T-helper 2 cell treated with Interferon-gamma antibody and Interleukin-4, amounts not matched to agents 100 ng/mL and 5 ng/mL, for 36 hours (primary cell): Measurements from ENCODE around the gene CDK10. TPM values are rescaled to one million over a fixed set of nuclear protein-coding genes. Genes with fewer than 3 reads are reported as not detected.
"Not testable (repeated sequence)": the region's sequence is repeated elsewhere in the genome, so short reads cannot be mapped to it uniquely, and the experiment has no call there.

Experiments
- intact Hi-C: fragments of 100-400 bp; cut with micrococcal nuclease; formaldehyde crosslinking; loops from one replicate; pipeline ENCODE4 v1.15.1; 2023
- total RNA-seq: library from RNA; stranded (reverse); gene quantifications from 2 replicates; pipeline ENCODE4 v1.2.3, GENCODE V29; 2022

Gene CDK10
- total RNA-seq, 1 donor from 2014 or later: 96.3 TPM

- intact Hi-C loops: not testable (repeated sequence)
Observed at GRCh38 chr16:89667000-89667399, 19.5 kb upstream of the CDK10 start.

- intact Hi-C loops: no loop called here
Observed at GRCh38 chr16:89667633-89668032, 18.9 kb upstream of the CDK10 start.

- intact Hi-C loops: no loop called here
Observed at GRCh38 chr16:89668790-89669158, 17.7 kb upstream of the CDK10 start.

- intact Hi-C loops: no loop called here
Observed at GRCh38 chr16:89669755-89670154, 16.7 kb upstream of the CDK10 start.

- intact Hi-C loops: no loop called here
Observed at GRCh38 chr16:89670496-89671431, 15.7 kb upstream of the CDK10 start.

- intact Hi-C loops: not testable (repeated sequence)
Observed at GRCh38 chr16:89671565-89671964, 14.9 kb upstream of the CDK10 start.

GRCh38 chr16:89672177-89672941 lies 14.1 kb upstream of the CDK10 start:
- intact Hi-C loops: no loop called here

GRCh38 chr16:89678258-89678657 lies 8.2 kb upstream of the CDK10 start:
- intact Hi-C loops: no loop called here

- intact Hi-C loops: loop anchor here (1.0 kb wide), 1 partner anchor 29 kb away; the partner anchor contains the start of genes CHMP1A and SPATA33
Observed at GRCh38 chr16:89685916-89686315, 573 bp upstream of the CDK10 start.

- intact Hi-C loops: loop anchor here (1.0 kb wide), 1 partner anchor 13 kb away; no protein-coding TSS in a partner anchor
Observed at GRCh38 chr16:89687092-89687940, 827 bp downstream of the CDK10 start.

- intact Hi-C loops: no loop called here
Observed at GRCh38 chr16:89688395-89688794, 1.9 kb downstream of the CDK10 start.

- intact Hi-C loops: no loop called here
Observed at GRCh38 chr16:89689142-89689541, 2.7 kb downstream of the CDK10 start.

- intact Hi-C loops: not testable (repeated sequence)
Observed at GRCh38 chr16:89689621-89690020, 3.1 kb downstream of the CDK10 start.

GRCh38 chr16:89690392-89690901 lies 4.0 kb downstream of the CDK10 start:
- intact Hi-C loops: no loop called here

- intact Hi-C loops: no loop called here
Observed at GRCh38 chr16:89691231-89691985, 4.9 kb downstream of the CDK10 start.

- intact Hi-C loops: no loop called here
Observed at GRCh38 chr16:89691986-89692569, 5.6 kb downstream of the CDK10 start.

- intact Hi-C loops: no loop called here
Observed at GRCh38 chr16:89693289-89693731, 6.8 kb downstream of the CDK10 start.

GRCh38 chr16:89693931-89694783 lies 7.7 kb downstream of the CDK10 start:
- intact Hi-C loops: no loop called here

GRCh38 chr16:89694784-89695085 lies 8.2 kb downstream of the CDK10 start:
- intact Hi-C loops: not testable (repeated sequence)
